Measurements from ENCODE around the gene ERMAP.

- no peak for TF ChIP-seq CTCF (IDR thresholded peaks at IDR 0.05)
- TF ChIP-seq POLR2A (IDR thresholded peaks at IDR 0.05), result no peak
Observed at GRCh38 chr1:42806171-42806570, 10.8 kb upstream of the ERMAP start.

Data from thyroid gland (tissue), 4 donors.